GM08714 (cell line): ENCODE measurements around the gene HLF.

Experiments
- H3K4me3 ChIP-seq: fragments of 200-500 bp; sonication (Bioruptor generic); 2 replicates; pipeline ENCODE4 v1.5.1; 2014; ENCODE audit warnings: mild to moderate bottlenecking, low read length, inconsistent platforms
- ZNF274 ChIP-seq: IDR thresholded peaks from 2 replicates; pipeline ENCODE4 v1.6.1; 2012; ENCODE audit warnings: mild to moderate bottlenecking, low read depth, low read length

Gene HLF

DNA sequence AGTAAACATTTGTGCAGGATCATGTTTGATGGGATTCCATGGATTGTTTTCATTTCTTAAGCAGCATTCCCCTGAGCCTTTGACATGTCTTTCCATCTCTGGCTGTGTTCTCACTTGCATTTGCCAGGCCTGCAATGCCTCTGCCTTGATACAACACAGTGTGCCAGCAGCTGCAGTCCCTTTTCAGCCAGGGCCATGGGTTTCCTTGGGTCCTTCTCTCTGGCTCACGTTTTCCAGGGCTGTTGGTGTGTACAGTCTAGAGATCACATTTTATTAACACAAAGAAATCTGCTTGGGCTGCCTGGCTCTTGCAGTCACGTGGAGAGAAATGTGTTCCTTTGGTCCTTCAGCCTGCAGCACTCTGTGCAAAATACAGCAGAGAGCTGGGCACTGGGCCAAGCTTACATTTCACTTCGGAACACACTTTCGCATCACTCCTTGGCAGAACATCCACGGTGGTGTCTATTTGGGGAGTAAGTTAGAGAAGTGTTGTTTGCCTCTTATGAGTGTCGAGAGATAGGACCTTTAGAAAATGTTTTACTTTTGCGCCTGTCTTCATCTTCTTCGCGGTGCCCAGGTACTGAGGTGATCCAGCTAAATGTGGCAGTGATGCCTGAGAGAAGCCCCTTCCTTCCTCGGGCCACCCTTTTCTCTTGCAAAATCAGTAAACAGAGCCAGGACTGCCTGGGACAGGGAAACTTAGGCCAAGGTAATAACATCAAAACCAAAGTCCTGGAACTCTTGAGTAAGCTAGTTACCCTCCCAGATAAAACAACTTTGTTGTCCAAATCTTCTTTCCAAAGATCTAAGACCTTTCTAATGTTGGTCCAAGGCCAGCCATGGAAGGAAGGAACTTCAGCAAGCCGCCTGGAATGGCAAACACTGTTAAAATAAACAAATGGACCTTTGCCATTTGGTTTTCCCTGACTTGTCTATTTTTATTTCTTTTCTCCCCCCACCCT, 20.9 kb downstream of the HLF start:
- no peak overlapping the region for H3K4me3 ChIP-seq
- TF ChIP-seq ZNF274 = no peak

DNA sequence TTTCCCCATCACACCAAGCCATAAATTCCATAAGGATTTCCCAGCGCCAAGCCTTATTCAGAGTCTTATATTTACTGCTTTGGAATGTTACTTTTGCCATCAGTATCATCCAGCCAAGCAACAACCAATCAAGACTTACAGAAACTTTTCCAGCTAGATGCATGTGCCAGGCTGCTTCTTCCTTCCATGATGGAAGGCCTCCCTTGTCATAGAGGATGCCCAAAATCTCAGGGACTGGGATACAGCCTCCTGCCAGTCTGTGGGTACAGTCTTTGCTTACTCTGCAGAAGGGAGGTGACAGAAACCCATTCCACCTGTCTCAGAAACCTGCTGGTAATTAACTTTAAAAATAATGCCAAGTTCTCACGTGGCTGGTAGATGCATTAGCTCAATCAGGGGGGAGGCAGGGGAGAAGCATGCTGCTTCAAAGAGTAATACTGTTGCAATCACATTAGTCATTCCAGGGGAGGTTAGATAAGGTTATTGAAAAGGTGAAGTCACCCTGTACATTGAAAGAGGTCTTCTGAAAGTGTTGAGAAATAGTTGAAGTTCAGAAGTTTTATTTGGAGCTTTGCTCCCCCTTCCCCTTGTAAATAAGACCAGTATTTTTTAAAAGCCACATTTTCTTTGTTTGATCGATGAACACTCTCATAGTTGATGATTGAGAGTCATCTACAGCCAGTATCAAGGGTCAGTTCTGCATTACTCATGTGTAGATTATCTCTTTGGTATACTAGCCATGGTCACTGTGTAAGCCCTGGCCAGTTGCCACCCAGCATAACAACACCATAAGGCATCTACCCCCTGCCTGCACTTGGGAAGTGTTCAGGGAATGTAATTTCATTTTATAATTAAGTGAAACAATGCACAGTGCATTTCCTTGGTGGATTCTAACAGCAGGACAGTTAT, 22.2 kb downstream of the HLF start:
- no peak overlapping the region for H3K4me3 ChIP-seq

DNA sequence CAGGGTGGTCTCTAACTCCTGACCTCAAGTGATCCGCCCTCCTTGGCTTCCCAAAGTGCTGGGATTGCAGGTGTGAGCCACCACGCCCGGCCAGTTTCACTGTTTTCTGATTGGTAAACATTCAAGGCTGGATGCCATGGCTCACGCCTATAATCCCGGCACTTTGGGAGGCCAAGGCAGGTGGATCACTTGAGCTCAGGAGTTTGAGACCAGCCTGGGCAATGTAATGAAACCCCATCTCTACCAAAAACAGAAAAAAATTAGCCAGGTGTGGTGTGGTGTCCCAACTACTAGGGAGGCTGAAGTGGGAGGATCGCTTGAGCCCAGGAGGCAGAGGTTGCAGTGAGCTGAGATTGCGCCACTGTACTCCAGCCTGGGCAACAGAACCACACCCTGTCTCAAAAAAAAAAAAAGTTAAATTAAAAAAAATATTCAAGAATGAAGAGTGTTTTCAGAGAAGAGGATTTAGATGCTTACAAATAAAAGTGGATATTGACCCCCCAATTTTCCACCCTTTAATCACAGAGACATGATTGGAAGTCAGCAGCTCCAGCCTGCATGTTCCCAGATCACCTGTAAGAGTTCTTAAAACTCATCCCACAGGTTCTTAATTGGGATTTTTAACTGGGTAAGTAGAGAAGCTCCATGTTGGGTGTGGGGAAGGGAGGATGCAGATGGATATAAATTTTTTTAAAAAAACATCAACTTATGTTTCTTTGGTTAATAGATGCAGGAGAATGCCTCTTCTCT, 23.8 kb downstream of the HLF start:
- H3K4me3 ChIP-seq = no peak overlapping the region
- TF ChIP-seq ZNF274 = no peak

More for the DNA sequence above, 22.2 kb downstream of the HLF start:
- no peak for TF ChIP-seq ZNF274

DNA sequence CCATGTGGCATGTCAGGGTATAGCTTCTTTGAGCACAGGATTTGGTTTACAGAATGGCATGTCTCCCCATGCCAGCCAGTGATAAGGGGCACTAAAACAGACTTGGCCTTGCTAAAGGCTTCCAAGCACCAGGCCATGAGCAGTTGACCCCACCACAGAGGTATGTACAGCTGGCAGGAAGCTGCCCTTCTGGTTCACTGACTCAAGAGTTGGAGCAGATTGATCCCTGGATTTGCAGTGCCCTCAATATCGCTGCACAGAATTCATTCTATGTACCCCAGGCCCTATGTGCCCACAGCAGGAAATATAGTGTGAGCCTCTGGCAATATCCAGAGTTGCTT, 24.3 kb downstream of the HLF start:
- no peak overlapping the region for H3K4me3 ChIP-seq
- no peak for TF ChIP-seq ZNF274

DNA sequence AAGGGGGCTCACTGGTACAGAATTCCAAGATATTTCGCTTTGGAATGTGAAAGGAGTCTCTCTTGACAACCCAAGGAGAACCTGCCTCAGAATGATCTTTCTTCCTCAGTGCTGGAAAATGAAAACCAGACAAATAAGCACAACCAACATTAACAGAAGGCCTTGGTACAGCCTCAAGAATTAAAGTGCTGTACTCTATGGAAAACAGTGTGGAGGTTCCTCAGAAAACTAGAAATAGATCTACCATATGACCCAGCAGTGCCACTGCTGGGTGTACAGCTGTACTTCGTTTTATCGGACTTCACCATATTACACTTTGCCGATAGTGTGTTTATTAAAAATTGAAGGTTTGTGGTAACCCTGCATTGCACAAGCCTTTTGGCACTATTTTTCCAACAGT, 25.2 kb downstream of the HLF start:
- no peak for TF ChIP-seq ZNF274

DNA sequence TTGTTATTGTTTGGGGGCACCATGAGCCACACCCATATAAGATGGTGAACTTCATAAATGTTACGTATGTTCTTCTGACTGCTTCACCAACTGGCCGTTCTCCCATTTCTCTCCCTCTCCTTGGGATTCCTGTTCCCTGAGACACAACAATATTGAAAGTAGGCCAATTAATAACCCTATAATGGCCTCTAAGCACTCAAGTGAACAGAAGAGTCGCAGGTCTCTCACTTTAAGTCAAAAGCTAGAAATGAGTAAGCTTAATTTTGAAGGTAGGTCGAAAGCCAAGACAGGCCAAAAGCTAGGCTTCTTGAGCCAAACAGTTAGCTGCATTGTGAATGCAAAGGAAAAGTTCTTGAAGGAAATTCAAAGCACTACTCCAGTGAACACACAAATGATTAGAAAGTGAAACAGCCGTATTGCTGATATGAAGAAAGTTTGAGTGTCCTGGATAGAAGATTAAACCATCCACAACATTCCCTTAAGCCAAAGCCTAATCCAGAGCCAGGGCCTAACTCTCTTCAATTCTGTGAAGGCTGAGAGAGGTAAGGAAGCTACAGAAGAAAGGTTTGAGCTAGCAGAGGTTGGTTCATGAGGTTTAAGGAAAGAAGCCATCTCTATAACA, 25.8 kb downstream of the HLF start:
- TF ChIP-seq ZNF274 = no peak
- H3K4me3 ChIP-seq = no peak overlapping the region

More for the DNA sequence above, 25.2 kb downstream of the HLF start:
- H3K4me3 ChIP-seq = no peak overlapping the region

DNA sequence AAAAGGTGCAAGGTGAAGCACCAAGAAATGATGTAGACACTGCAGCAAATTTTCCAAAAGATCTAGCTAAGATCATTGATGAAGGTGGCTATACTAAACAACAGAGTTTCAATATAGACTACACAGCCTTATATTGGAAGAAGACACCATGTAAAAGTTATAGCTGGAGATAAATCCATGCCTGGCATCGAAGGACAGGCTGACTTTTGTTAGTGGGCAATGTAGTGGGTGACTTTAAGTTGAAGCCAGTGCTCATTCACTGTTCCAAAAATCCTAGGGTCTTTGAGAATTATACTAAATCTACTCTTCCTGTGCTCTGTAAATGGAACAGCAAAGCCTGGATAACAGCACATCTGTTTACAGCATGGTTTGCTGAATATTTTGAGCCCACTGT, 26.4 kb downstream of the HLF start:
- TF ChIP-seq ZNF274 = no peak
- H3K4me3 ChIP-seq = no peak overlapping the region

DNA sequence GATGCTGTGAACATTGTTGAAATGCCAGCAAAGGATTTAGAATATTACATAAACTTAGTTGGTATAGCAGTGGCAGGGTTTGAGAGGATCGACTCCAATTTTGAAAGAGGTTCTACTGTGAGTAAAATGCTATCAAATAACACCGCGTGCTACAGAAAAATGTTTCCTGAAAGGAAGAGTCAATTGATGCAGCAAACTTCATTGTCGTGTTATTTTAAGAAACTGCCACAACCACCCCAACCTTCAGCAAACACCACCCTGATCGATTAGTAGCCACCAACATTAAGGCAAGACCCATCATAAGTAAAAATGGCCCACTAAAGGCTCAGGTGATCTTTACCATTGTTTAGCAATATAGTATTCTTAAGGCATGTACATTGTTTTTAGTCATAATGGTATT, 27.3 kb downstream of the HLF start:
- no peak for TF ChIP-seq ZNF274
- no peak overlapping the region for H3K4me3 ChIP-seq

DNA sequence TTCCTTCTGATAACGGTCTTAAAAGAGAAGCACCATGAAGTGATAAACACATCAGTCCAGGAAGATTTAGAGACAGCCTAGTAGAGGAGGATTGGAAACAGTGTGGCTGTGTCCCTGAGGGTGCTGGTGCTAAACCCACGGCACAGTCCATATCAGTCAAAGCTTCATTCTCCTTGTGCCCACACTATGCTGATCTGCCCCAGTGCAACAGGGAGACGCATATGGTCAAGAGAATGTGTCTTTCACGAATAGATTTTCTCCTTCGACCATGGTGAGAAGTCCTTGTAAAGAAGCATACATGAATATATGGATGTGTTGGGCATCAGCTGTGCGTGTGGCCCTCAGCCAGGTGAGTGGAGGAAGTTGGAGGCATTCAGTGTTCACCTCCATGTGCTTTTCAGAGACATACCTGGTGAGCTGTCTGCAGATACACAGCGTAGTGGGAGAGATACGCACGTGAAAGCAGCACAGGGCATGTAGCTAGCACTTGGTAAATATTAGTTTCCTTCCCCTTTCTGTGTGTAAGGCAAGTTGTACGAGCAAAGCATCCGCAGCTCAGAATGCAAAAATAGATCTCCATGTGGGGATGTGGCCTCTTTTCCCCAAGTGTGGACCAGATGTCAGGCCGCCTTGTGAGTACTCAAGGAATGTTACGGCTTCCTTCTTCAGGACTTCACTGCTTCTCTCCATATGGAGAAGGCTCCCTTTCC, 29.4 kb downstream of the HLF start:
- H3K4me3 ChIP-seq = no peak overlapping the region

DNA sequence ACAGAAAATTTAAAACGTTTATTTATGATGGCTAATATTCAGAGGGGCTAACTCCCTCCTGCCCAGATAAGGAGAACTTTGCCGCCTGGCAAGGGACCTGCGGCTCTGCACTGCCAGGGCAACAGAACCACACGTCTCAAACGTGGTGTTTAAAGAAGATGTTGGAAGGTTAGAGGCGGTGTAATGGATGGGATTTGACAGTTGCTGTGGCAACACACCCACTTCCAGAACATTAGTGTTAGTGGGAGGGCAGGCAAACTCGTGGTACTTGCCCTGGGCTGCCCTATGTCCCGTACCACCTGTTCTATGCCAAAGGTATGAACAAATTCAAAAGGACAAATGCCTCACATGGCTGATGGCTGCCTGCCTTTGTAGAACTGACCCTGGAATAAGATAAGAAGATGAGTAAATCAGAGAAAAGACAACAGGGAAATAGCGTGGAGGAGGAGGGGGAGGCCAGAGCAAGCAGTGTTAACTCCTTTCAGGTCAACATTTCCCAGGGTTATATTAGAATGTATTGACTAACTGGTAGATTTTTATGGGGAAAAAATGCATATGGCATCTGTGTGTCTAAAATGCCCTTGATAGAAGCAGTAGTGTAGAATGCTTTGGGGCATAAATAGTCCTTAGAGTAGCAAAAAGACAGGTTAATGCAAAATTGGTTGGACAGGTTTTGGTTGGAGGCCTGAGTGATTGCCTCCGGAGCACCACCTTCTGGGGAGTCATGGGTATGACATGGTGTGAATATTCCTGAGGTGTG, 30.8 kb downstream of the HLF start:
- H3K4me3 ChIP-seq = no peak overlapping the region
- no peak for TF ChIP-seq ZNF274

More for the DNA sequence above, 29.4 kb downstream of the HLF start:
- no peak for TF ChIP-seq ZNF274

DNA sequence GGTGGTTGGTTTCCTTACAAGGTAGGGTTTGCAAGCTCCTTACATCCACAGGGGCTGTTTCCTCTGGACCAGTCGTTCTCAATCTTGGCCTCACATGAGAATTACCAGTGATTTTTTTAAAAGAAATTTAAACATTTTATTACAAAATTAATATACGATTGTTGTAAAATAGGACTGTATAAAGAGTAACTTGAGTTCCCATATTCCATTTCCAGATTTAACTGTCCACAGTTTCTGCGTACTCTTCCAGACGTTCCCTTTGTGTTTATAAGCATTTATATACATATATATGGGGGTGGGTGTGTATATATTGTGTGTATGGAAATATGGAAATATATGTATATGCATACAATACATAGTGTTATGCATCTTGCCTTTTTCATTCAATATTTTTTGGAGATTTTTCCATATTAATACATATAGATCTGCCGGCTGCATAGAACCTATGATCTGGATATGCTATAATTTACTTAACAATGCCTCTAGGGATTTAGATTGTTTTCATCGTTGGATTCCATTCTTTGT, 31.5 kb downstream of the HLF start:
- no peak for TF ChIP-seq ZNF274
- no peak overlapping the region for H3K4me3 ChIP-seq

DNA sequence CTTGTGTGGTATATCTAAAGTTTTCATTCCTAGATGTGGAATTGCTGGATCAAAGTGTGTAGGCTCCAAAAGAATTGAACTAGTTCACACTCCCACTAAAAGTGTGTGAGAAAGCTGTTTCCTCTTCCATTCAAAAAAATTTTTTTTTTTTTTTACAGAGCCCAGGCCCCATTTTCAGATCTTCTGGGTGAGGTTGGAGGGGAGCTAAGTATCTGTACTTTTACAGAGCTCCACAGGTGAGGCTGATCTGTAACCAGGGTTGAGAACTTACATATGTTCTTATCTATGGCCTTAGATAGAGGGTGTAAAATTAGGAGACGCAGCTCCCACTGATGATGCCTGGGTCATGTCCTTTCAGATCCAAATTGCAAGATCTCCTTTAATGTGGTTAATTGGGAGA, 31.9 kb downstream of the HLF start:
- no peak overlapping the region for H3K4me3 ChIP-seq
- TF ChIP-seq ZNF274 = no peak
